GM19351 (cell line): ENCODE results near the gene ZNF486.
"Not testable (repeated sequence)": the region's sequence is repeated elsewhere in the genome, so short reads cannot be mapped to it uniquely, and the experiment has no call there.

ENCODE experiments used
- ATAC-seq: cut with Tn5 transposase; IDR thresholded peaks from one replicate; pipeline ENCODE4 v1.9.1; 2021; ENCODE audit warnings: mild to moderate bottlenecking, moderate library complexity; ENCODE audit not compliant: unreplicated experiment

Gene ZNF486

DNA sequence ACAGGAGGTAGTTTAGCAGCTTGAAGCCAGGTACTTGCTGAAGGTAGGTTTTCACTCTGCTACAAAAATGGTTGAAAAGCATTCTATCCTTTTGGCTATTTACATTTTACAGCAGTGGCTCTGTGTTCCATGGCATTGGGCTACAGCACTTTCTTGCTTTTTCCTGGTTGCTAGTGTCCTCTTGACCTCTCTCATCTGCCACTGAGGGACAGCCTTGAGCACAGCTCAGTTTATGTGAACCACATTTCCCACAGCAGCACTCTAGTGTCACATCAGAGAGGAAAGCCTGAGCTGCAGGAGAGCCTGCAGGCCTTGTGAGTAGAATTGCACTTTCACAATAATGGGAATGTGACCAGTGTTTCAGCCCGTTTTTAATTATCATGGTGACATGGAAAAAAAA lies 54.6 kb downstream of the ZNF486 start:
- ATAC-seq: not testable (repeated sequence)

GRCh38 chr19:20233105-20233504 lies 66.1 kb downstream of the ZNF486 start:
- ATAC-seq: no peak

DNA sequence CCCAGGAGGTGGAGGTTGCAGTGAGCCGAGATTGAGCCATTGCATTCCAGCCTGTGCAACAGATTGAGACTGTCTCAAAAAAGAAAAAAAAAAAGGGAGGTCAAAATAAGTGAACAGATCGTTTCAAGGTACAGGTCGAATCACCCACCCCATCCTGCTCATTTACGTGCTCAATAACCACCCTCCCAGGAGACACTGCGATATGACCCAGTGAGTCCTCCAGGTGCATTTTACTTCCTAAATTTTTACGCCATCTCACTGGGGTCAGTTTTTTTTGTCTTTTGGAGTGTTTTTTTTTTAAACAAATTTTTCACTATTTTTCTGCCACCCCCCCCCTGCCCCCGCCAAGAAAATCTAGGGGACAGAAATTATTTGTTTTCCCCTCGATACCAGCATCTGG lies 68.1 kb downstream of the ZNF486 start:
- no peak for ATAC-seq

DNA sequence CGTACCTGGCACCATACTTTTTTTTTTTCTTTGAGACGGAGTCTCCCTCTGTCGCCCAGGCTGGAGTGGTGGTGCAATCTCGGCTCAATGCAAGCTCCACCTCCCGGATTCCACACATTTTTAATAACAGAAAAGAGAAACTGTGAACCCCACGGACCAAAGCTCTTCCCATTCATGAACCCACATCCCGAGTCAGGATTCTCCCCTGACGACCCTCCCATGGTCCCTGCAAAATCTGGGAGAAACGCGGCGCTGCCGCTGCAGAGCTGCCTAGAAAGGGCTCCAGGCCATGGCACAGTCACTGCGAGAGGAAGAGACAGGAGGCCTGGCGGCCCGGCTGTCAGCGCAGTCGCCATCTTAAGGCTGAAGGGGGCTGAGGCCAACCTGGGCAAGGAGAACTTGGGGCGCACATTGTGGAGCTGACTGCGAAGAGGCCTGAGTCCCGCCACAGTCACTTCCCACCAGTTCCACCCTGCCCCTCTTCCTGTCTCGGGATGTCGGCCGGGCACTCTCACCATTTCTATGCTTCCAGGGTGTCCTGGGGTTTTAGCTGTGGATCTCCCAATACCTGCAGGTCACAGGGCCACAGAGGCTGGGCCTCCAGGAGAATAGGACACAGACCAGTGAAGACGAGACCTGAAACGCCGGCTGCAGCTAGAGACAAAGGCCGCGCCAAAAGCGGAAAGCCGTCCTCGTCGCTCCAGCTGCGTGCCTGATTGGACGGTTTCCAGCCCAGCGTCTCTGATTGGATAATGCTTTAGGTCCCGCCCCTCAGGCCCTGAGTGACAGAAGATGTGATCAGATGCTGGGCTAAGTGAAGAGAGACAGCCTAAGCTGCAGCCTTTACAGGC lies 71.0 kb downstream of the ZNF486 start:
- peak; percentile 79 for ATAC-seq

DNA sequence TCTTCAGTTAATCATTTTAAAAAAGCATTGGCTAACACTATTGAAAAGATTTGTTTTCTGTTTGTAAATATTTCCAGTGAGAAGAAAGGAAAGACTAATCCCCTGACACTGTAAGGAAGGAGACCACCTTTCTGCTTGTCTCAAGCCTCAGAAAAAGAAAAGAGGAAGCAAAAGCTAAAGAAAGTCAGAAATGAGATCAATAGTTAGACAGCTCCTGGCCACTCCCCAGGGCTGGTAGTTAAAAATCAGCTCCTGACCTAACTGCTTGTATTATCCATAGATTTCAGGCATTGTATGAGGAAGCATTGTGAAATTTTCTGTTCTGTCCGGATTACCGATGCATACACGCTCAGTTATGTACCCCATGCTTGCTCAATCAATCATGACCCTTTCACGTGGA lies 76.6 kb downstream of the ZNF486 start:
- no peak for ATAC-seq

- ATAC-seq: no peak
Measured at GRCh38 chr19:20244356-20244755, 77.3 kb downstream of the ZNF486 start.

- no peak for ATAC-seq
Measured at GRCh38 chr19:20245309-20245708, 78.3 kb downstream of the ZNF486 start.

GRCh38 chr19:20247016-20247683 lies 80.1 kb downstream of the ZNF486 start:
- no peak for ATAC-seq

- not testable (repeated sequence) for ATAC-seq
Measured at GRCh38 chr19:20248258-20248657, 81.2 kb downstream of the ZNF486 start.
